Adipose tissue (tissue), 3 donors: ENCODE measurements around the gene SHB. TPM values are rescaled to one million over a fixed set of nuclear protein-coding genes. Genes with fewer than 3 reads are reported as not detected.
A peak's percentile ranks its signal among the peaks of the same experiment; 100 is the strongest.

Source experiments
- H3K27ac ChIP-seq: one replicate; pipeline ENCODE4 v1.5.1; 2013; ENCODE audit warnings: low read depth, low read length
- WGBS, 3 donors: extraction: QIAGEN DNeasy Blood & Tissue Kit; methylation state at CpG; one replicate each; pipeline ENCODE4 v1.1.7; 2013; 5-methylcytosine and 5-hydroxymethylcytosine counted together
- polyA plus RNA-seq, 3 donors: library from polyadenylated mRNA; stranded (reverse); fragments of 200-250 nt; gene quantifications; one replicate each; pipeline ENCODE4 v1.2.3, GENCODE V29; 2013
- donor health status: healthy with polysubstance abuse.
- donor health status: Bipolar disorder and iron deficiency.
- donor health status: healthy.

Gene SHB
- polyA plus RNA-seq, 3 donors, result 3.5 to 18.9 (median 8.4) TPM

DNA sequence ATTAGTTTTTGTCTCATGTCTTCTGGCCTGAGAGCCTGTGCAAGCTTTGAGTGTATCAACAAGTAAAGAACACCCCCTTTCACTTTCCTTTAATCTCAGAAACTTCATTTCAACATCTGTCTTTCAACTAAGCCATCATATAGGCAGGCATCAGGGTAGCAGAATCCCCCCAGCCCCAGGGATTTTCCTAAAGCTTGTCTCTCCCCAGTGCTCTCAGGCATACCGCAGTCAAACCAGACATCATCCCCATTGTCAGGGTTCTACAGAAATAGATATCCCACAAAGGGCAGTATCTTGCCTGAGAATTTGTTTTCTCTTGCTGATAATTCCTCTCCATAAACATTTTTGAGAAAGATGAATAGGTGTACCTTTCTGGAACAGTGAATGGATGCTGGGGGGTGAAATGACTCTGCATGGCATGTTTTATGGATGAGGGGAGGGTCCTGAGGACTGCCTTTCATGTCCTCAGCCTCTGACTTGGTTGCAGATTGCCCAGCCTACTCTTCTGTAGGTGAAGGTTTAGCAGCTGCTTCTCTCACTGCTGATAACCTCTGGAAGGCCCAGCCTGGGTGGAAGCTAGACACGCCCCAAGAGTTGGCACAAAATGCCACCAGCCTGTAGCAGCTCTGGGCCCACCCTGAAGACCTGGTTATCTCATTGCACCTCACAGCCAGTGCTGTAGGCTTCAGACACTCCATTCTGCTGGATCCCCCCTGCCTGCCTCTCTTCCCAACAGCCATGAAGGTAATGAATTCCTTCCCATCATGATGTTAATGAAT lies 20.5 kb upstream of the SHB start:
- H3K27ac ChIP-seq, result no peak overlapping the region
- 88 to 95% (median 89%) methylated on average over 2 of the region's 2 CpGs for WGBS, 3 donors

DNA sequence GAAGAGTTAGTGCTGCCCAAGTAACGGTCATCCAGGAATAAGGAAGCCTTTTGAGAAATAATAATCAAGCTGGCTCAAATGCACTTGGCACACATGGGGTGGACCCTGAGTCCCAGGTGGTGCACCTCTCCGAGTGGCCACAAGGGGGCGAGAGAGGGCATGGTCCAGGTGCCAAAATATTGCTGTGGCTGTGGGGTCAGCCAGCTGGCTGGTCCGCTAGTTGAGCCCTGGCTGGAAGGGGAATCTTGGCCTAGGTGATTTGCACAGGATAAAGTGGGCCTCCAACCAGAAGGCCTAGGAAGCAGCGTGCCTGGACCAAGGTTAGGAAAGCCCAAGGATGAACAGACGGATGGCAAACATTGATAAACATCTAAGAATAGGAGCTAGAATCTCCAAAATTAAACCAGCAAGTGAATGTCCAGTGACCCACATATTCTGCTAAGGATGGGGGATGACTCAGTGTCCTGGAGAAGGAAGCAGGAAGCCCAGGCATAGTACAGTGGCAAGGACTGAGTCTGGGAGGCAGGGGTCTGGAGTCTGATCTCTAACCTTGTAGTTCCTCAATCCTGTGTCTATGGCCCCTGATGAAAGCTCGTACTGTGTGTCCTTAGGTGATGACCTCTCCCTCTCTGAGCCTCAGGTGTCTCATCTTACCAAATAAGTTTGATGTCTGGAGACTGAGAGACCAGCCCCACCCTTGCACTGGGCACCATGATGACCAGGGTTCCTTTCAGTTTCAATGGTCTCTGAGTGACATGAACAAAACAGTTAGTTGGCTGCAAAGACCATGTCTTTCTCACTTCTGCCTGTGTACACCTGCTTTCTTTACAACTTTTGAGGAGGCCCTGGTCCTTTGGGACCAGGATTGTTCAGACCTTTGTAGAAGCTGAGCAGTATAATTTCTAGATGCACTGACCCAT lies 19.2 kb upstream of the SHB start:
- WGBS, 3 donors, result 24 to 34% (median 30%) methylated on average over 7 of the region's 7 CpGs

DNA sequence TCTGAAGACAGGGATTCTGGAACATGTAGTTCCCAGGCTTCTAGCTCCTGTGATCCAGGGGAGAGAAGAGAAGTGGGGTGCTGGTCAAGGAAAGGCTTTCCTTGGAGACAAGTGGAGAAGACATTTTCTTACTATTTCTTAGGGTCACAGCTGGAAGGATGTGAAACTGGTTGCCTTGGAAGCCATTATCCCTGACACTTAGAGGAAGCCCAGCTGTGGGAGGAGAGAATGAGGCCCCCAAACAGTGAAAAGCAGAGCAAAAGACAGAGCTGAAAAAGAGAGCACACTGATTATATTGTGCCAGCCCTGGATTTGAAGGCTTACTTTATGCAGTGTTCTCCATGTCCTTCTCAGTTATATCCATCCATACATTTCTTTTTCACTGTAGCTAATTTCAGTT lies 17.5 kb upstream of the SHB start:
- no peak overlapping the region for H3K27ac ChIP-seq

More for the DNA sequence above, 19.2 kb upstream of the SHB start:
- no peak overlapping the region for H3K27ac ChIP-seq

DNA sequence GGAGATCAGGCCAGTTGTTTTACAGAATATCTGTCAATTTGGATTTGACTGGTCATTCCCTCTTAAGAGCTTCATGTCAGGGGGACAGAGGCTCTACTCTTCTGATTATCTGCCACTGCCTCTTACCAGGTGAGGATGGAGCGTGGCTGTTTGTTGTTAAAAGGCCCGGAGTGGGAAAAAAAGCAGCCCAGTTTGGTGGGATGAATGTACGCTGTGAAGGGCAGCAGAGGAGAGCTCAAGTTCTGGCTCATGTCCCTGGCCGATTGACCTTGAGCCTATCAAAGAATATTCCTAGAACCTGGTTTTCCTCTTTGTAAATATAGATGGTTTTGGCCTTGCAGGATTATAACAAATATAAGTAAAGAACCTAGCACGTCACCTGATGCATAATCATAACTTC lies 16.3 kb upstream of the SHB start:
- 59 to 89% (median 88%) methylated on average over 5 of the region's 5 CpGs for whole genome bisulfite sequencing, 3 donors

DNA sequence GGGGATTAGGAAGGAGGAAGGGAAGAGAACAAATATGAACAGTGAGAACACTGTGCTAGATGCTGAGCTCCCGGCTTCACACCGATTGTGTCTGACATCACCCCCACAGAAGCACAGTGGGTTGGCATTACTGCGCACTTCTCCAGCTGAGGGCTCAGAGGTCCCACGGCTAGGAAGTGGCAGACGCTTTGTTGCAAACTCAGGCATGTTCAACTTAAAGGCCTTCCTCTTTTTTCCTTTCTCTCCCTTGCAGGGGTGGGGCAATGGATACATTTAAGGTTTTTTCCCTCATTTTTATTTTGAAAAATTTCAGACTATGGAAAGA lies 15.5 kb upstream of the SHB start:
- 45 to 76% (median 47%) methylated on average over 5 of the region's 5 CpGs for WGBS, 3 donors
- H3K27ac ChIP-seq, result no peak overlapping the region

More for the DNA sequence above, 16.3 kb upstream of the SHB start:
- no peak overlapping the region for H3K27ac ChIP-seq

GRCh38 chr9:38083858-38084555 lies 15.0 kb upstream of the SHB start:
- WGBS, 3 donors, result 82 to 94% (median 92%) methylated on average over 10 of the region's 10 CpGs
- no peak overlapping the region for H3K27ac ChIP-seq

GRCh38 chr9:38082446-38083287 lies 13.6 kb upstream of the SHB start:
- WGBS, 3 donors, result 28 to 58% (median 43%) methylated on average over 5 of the region's 5 CpGs
- no peak overlapping the region for H3K27ac ChIP-seq

DNA sequence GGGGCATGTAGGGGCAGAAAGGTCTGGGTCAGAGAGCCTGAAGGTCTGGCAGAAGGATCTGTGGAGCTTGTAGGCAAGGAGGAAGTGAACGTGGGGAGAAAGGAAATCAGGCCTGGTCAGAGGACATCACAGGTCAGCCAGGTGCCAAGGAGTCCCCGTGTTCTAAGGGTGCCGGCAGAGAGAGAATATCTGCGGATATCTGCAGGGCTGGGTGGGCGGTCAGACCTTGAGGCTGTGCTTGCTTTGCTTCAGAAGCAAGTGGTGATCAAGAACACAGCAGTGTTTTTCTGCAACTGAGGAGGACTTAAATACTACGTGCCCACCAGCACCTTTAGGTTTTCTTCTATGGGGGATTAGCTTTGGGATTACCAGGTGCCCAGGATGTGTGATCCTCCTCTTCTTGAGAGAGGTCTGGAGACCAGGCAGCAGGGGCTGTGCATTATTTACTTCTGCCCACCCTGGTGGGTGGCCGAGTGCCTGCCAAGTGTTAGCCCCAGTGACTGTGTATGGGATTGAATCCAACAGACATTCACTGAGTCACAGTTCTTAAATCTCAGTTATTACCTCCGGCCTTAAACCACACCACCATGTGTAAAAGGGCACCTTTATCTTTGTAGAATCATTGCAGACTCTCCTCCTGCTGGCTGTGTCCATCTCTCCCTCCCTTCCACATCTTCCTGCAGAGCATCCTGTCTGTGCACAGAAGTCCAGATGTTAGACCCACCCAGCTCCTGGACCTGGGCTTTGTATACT lies 12.5 kb upstream of the SHB start:
- WGBS, 3 donors, result 69 to 78% (median 74%) methylated on average over 8 of the region's 8 CpGs
- no peak overlapping the region for H3K27ac ChIP-seq

DNA sequence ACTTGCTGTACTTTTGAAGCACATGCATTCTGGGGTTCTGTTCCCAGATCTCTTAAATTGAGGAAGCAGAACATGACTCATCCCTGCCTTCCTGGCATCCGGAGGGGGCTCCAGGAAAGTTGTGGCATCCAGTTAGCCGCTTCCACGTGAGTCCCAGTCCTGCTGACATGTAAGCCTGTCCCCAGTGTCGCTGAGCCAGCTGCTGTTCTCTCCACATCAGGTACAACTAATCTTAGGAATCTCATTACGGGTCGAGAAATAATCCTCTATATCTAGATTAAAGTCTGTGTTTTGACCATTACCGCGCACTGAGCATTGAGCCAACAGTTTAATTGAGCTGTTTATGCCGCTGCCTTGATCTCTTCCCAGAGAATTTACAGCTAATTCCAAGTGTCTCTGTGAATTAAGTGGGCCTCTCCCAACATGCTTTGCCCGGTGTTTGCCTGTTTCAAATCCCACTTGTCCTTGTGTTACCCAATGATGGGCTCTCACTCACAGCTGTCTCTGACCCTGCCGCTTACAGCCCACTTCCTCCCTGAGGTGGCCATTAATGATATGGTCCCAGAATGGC lies 10.5 kb upstream of the SHB start:
- 47 to 77% (median 54%) methylated on average over 11 of the region's 11 CpGs for WGBS, 3 donors
- no peak overlapping the region for H3K27ac ChIP-seq

DNA sequence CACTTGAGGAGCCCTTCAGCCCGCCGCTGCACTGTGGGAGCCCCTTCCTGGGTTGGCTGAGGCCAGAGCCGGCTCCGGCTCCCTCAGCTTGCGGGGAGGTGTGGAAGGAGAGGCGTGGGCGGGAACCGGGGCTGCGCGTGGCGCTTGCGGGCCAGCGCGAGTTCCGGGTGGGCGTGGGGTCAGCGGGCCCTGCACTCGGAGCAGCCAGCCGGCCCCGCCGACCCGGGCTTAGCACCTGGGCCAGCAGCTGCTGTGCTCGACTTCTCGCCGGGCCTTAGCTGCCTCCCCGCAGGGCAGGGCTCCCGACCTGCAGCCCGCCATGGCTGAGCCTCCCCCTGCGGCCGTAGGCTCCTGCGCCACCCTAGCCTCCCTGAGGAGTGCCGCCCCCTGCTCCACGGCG lies 6.2 kb upstream of the SHB start:
- 94 to 98% (median 97%) methylated on average over 31 to 34 of the region's 34 CpGs for WGBS, 3 donors
- no peak overlapping the region for H3K27ac ChIP-seq

GRCh38 chr9:38074441-38074961 lies 5.5 kb upstream of the SHB start:
- WGBS, 3 donors, result 59 to 80% (median 60%) methylated on average over 5 of the region's 5 CpGs

GRCh38 chr9:38073882-38074281 lies 4.9 kb upstream of the SHB start:
- WGBS, 3 donors, result 59 to 76% (median 75%) methylated on average over 3 of the region's 3 CpGs
- H3K27ac ChIP-seq, result no peak overlapping the region

More at GRCh38 chr9:38074441-38074961, 5.5 kb upstream of the SHB start:
- H3K27ac ChIP-seq, result no peak overlapping the region

GRCh38 chr9:38071470-38072134 lies 2.6 kb upstream of the SHB start:
- WGBS, 3 donors, result 55 to 69% (median 68%) methylated on average over 7 of the region's 7 CpGs

GRCh38 chr9:38067859-38068681 lies 957 bp downstream of the SHB start:
- 0 to 1% (median 0%) methylated on average over 87 to 107 of the region's 107 CpGs for WGBS, 3 donors

More at GRCh38 chr9:38071470-38072134, 2.6 kb upstream of the SHB start:
- no peak overlapping the region for H3K27ac ChIP-seq

DNA sequence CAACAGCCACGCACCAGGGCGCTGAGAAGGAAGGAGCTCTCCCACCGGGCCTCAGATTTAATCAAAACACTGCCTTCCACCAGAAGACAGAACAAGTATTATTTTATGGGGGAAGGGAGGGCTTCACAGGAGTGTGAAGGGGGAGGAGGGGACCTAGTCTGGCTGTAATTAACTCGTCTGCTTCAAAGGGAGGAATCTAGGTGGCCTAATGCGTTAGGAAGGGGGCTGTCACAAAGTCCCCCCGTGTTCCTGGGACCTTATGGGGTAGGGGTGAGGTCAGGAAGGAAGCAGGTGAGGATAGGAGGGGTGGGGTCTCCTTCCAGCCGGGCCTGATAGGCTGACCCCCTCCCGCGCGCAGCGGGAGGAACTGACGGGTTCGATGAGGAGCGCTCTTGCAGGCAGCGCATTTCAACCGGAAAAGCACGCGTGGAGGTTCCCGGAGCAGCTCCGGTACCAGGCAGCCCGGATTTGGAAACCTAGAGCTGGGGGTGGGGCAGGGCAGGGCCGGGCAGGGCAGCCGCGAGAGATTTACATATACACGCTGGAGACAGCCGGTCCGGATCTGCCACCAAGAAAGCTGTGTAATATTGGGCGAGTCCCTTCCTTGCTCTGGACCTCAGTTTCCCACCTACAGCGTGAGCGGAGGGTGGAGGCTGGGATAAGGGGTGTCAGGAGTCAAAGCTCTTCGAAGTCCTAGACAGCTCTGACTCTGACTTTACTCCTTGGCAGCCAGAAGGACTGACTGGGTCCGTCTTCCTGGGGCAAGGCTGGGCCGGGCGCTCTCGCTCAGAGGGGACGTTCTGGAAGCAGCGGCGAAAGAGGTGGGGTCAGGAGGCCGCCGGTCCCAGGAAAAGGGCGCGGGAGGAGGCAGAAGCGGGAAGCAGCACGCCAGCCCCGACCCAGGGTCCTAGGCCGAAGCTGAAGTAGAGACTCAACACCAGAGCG lies 1.8 kb downstream of the SHB start:
- peak overlapping the region; percentile 74 for H3K27ac ChIP-seq
- 3 to 6% (median 5%) methylated on average over 41 to 47 of the region's 47 CpGs for WGBS, 3 donors

More at GRCh38 chr9:38067859-38068681, 957 bp downstream of the SHB start:
- H3K27ac ChIP-seq, result peak overlapping the region; percentile 74
